HAP-1 (cell line): ENCODE measurements around the gene SLC24A4.

Experiments used
- DNase-seq, 2 experiments: peaks; one replicate each; pipeline ENCODE4 v3.0.0-alpha.2; 2016 to 2020; ENCODE audit warnings: low spot score in 2 of 2
- H3K27me3 ChIP-seq: fragments of 250-450 bp; sonication (Bioruptor Pico); 2 replicates; pipeline ENCODE4 v1.5.1; 2020; ENCODE audit warnings: low read depth, mild to moderate bottlenecking, moderate library complexity
- H3K36me3 ChIP-seq: fragments of 250-450 bp; sonication (Bioruptor Pico); replicated peaks from 2 replicates; pipeline ENCODE4 v1.5.1; 2020; ENCODE audit warnings: mild to moderate bottlenecking
- H3K4me1 ChIP-seq: fragments of 250-450 bp; sonication (Bioruptor Pico); 2 replicates; pipeline ENCODE4 v1.5.1; 2020; ENCODE audit warnings: mild to moderate bottlenecking
- H3K4me3 ChIP-seq: fragments of 250-450 bp; sonication (Bioruptor Pico); 2 replicates; pipeline ENCODE4 v1.5.1; 2020; ENCODE audit warnings: mild to moderate bottlenecking, moderate library complexity
- H3K9me3 ChIP-seq: fragments of 250-450 bp; sonication (Bioruptor Pico); 2 replicates; pipeline ENCODE4 v1.5.1; 2020; ENCODE audit warnings: mild to moderate bottlenecking, moderate library complexity
- in situ Hi-C: fragments of 300-500 bp; cut with MboI; formaldehyde crosslinking; loops from 3 replicates; pipeline ENCODE4 v1.14.3; 2020; ENCODE audit warnings: low sequenced_read_pairs, inconsistent platforms, mixed read lengths

Gene SLC24A4

DNA sequence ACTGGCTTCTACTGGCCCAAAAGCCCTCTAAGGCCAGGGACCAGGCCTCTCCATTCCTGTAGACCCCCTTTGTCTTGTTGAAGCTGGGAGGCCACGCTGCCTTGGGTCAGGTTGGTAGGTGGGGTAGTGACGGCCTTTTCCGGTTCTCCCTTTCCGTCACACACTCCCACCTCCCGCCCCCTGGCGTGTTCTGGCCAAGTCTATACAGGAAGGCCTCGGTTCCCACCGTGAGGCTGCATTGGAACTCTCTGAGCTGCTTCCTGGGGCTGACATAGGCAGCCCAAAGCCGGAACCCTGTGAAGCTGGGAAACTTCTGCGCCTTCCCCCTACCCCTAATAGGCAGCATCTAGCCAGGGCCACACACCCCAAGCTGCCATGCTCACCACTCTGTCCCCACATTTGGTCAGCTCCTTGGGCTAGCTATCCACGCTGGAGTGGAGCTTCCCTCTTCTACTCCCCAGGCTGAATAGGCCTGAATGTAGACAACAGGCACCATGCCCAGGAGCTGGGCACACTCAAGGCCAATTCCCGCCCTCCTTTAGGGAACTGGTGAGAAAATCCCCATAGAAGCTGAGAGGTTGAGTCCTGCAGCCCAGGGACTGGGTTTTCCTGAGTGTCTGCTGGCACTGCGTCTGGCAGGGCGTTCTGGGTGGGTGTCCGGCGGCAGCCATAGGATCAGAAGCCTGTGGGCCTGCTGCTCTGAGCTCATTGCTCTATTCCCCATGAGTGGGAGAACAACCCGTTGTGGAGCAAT lies 226.3 kb downstream of the SLC24A4 start:
- Histone ChIP-seq H3K9me3 (no peaks in the 10 kb centered on the region), H3K27me3 (no peaks in the 10 kb centered on the region), H3K4me1 (no peaks in the 10 kb centered on the region), H3K4me3 (no peak overlapping the region), H3K36me3 (no peaks in the 10 kb centered on the region)
- in situ Hi-C loops = no loop called here
- no peak for DNase-seq

DNA sequence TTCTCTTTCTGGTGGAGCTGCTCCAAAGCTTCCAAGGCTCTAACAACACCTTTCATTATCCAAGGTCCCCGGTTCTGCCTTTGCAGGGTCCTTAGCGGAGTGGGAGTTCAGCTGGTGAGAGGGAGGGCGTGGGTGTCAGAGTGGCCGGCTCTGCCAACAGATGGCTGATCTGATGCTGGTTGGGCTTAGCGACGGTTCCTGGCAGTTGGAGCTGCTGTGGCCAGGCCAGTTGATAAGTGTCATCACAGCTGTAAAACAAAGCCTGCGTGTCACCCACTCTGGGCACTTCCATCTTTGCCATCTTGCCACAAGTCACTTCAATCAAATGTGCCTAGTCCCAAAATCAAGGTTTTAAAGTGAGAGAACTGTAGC lies 226.9 kb downstream of the SLC24A4 start:
- H3K36me3 ChIP-seq = no peaks in the 10 kb centered on the region
- no peaks in the 10 kb centered on the region for H3K4me1 ChIP-seq
- H3K4me3 ChIP-seq = no peak overlapping the region
- no peaks in the 10 kb centered on the region for H3K9me3 ChIP-seq
- in situ Hi-C loops = no loop called here
- no peaks in the 10 kb centered on the region for H3K27me3 ChIP-seq
- DNase-seq = no peak
